ENCODE results near the gene ZNF365.
"Not testable (repeated sequence)": the region's sequence is repeated elsewhere in the genome, so short reads cannot be mapped to it uniquely, and the experiment has no call there.

ZNF365 gene

DNA sequence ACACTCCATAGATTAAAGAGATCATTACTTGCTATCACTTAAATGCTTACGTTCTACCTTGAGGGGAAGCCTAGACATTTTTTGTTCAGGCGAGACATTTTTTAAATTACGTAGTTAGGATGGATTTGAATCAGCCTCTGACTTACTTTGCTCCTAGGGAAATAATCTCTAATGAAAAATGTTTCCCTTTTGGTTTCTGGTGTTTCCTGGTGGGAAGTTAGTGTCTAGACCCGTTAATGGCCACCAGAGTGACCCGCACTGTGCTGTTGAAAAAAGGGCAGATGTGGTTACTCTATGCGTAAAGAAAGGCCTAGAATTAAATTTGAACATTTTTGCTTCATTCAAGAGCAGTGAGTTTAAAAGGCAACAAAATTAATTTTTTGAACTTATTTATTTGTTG lies 3.8 kb downstream of the ZNF365 start:
- H3K27me3 ChIP-seq (ENCODE audit: control insufficient read depth, insufficient read depth, low read length) = peaks cover 33% of the 10 kb centered on the region
- no peaks in the 10 kb centered on the region for H3K9me3 ChIP-seq (ENCODE audit: control insufficient read depth, insufficient read depth, low read length)
- no peaks in the 10 kb centered on the region for H3K36me3 ChIP-seq (ENCODE audit: control insufficient read depth, insufficient read depth, low read length)
- H3K4me3 ChIP-seq (ENCODE audit: low read depth, low read length) = no peak overlapping the region
- H3K9ac ChIP-seq (ENCODE audit: low read depth, low read length) = no peak overlapping the region
- H3K4me1 ChIP-seq (ENCODE audit: control insufficient read depth, insufficient read depth, low read length) = no peaks in the 10 kb centered on the region
- H3K27ac ChIP-seq (ENCODE audit: low read depth, low read length) = no peak overlapping the region

DNA sequence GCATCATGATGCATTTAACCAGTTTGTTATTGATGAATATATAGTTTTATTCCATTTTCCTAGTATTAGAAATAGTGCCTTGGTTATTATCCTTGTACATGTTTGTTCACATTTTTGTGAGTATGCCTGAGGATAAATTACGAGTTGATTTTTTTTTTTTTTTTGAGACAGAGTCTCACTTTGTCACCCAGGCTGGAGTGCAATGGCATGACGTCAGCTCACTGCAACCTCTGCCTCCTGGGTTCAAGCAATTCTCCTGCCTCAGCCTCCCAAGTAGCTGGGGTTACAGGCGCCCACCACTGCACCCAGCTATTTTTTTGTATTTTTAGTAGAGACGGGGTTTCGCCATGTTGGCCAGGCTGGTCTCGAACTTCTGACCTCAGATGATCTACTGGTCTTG lies 4.7 kb downstream of the ZNF365 start:
- peaks cover 24% of the 10 kb centered on the region for H3K27me3 ChIP-seq (ENCODE audit: control insufficient read depth, insufficient read depth, low read length)
- H3K4me1 ChIP-seq (ENCODE audit: control insufficient read depth, insufficient read depth, low read length); H3K4me3 ChIP-seq (ENCODE audit: low read depth, low read length); H3K36me3 ChIP-seq (ENCODE audit: control insufficient read depth, insufficient read depth, low read length); H3K9me3 ChIP-seq (ENCODE audit: control insufficient read depth, insufficient read depth, low read length); H3K9ac ChIP-seq (ENCODE audit: low read depth, low read length); H3K27ac ChIP-seq (ENCODE audit: low read depth, low read length): not testable (repeated sequence)

DNA sequence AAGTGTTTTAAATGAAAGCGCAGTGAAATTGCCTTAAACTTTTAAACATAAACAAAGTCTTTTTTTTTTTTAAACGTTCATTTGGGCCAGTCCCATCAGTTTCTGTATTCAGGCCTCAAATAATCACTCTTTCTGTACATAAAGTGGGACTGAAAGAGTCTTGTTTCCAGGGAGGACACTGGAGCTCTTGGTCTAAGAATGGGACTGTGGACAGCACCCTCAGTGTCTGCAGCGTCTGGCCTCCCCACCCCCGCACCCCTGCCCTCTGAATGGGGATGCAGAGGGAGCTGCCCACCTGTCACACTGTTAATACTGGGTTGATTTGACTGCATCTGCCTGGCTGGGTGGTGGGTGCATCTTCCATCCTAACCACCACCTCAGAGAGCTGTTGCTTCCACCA lies 5.2 kb downstream of the ZNF365 start:
- Histone ChIP-seq H3K36me3 (ENCODE audit: control insufficient read depth, insufficient read depth, low read length) (no peaks in the 10 kb centered on the region), H3K4me1 (ENCODE audit: control insufficient read depth, insufficient read depth, low read length) (no peaks in the 10 kb centered on the region), H3K4me3 (ENCODE audit: low read depth, low read length) (no peak overlapping the region), H3K27ac (ENCODE audit: low read depth, low read length) (no peak overlapping the region), H3K27me3 (ENCODE audit: control insufficient read depth, insufficient read depth, low read length) (peaks cover 18% of the 10 kb centered on the region), H3K9ac (ENCODE audit: low read depth, low read length) (no peak overlapping the region), H3K9me3 (ENCODE audit: control insufficient read depth, insufficient read depth, low read length) (no peaks in the 10 kb centered on the region)

DNA sequence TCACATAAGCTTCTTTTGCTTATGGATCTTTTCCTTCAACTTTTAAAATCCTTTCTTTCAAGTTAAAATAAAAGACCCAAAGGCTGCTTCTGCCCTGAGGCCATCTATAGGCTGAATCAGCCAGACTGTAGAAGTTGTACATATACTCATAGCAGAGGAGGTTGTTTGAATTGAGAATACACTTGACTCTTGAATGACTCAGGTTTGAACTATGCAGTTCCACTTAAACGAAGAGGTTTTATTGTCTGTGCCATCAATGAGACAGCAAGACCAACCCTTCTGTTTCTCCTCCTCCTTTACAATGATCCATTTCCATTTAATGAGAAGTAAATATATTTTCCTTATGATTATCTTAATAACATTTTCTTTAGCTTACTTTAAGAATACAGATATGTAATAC lies 5.8 kb downstream of the ZNF365 start:
- Histone ChIP-seq H3K27ac (ENCODE audit: low read depth, low read length) (no peak overlapping the region), H3K9ac (ENCODE audit: low read depth, low read length) (no peak overlapping the region), H3K4me1 (ENCODE audit: control insufficient read depth, insufficient read depth, low read length) (no peaks in the 10 kb centered on the region), H3K36me3 (ENCODE audit: control insufficient read depth, insufficient read depth, low read length) (no peaks in the 10 kb centered on the region), H3K4me3 (ENCODE audit: low read depth, low read length) (no peak overlapping the region), H3K9me3 (ENCODE audit: control insufficient read depth, insufficient read depth, low read length) (no peaks in the 10 kb centered on the region), H3K27me3 (ENCODE audit: control insufficient read depth, insufficient read depth, low read length) (peaks cover 12% of the 10 kb centered on the region)

DNA sequence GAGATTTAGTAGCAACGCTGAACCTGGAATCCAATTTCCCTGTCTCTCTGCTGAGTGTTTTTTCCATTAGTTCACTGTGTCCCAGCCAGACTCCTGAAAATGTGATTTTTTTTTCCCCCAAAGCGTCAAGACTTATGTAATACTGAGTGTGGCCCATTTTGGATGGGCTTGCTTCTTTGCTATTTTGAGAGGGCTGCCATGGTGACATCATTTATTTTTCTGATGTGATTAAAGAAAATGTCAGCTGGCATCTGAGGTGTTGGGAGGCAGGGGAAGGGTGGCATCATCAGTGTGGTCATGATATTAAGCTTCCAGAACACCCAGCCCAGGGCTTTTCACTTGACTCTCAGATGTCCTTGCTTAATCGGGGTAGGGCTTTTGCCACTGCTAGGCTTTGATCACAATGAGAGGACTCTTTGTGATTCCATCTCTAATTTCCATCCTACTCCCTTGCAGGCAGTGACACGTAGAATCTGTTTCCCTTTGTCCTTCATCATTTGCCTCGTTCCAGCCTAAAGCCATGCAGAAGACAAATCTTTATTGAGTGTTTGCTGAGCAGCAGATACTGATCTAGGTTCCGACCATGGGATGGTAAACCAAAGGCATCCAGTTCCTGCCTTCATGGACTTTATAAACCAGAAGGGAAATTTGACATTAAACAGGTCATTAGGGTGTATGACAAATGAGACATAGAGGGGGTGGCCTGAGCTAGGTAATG lies 7.4 kb downstream of the ZNF365 start:
- Histone ChIP-seq H3K4me1 (ENCODE audit: control insufficient read depth, insufficient read depth, low read length) (no peaks in the 10 kb centered on the region), H3K4me3 (ENCODE audit: low read depth, low read length) (no peak overlapping the region), H3K36me3 (ENCODE audit: control insufficient read depth, insufficient read depth, low read length) (no peaks in the 10 kb centered on the region), H3K9ac (ENCODE audit: low read depth, low read length) (no peak overlapping the region), H3K27me3 (ENCODE audit: control insufficient read depth, insufficient read depth, low read length) (no peaks in the 10 kb centered on the region), H3K9me3 (ENCODE audit: control insufficient read depth, insufficient read depth, low read length) (no peaks in the 10 kb centered on the region), H3K27ac (ENCODE audit: low read depth, low read length) (no peak overlapping the region)

DNA sequence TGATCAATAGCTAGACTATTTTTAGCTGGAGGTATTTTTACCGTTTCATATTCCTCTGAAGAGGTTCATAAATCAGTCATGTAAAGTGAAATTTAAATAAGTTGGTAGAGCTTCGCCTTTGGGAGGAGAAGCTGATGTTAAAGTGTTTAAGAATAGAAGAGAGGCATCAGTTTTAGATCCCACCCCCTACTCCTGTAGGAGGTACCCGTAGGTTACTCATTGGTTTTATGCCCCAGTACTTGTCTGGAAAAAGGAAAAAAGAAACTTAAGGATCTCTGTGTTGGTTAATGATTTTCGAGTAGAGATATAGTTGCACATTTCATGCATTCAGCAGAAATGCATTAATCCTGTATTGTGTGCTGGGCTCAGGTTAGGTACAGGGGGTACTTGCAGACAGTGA lies 8.7 kb downstream of the ZNF365 start:
- H3K9me3 ChIP-seq (ENCODE audit: control insufficient read depth, insufficient read depth, low read length) = no peaks in the 10 kb centered on the region
- no peaks in the 10 kb centered on the region for H3K27me3 ChIP-seq (ENCODE audit: control insufficient read depth, insufficient read depth, low read length)
- H3K4me1 ChIP-seq (ENCODE audit: control insufficient read depth, insufficient read depth, low read length) = no peaks in the 10 kb centered on the region
- no peak overlapping the region for H3K27ac ChIP-seq (ENCODE audit: low read depth, low read length)
- H3K4me3 ChIP-seq (ENCODE audit: low read depth, low read length) = no peak overlapping the region
- no peak overlapping the region for H3K9ac ChIP-seq (ENCODE audit: low read depth, low read length)
- H3K36me3 ChIP-seq (ENCODE audit: control insufficient read depth, insufficient read depth, low read length) = no peaks in the 10 kb centered on the region

DNA sequence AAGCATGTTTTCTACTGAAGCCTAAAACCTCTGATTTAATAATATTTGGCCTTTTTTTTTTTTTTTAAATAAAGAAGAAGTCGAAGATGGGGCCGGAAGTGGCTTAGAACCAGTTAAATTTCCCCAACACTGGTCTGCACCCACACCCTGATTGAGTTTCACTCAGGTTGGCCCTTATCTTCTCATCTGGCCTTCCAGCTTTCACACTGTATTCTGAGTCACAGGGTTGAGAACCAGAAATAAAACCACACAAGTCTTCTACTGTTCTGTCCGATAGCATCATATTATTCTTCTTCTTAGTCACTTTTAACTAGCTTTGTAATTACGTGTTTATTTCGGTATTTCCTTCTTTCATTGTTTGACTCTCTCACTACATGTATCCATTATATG lies 9.9 kb downstream of the ZNF365 start:
- Histone ChIP-seq H3K27me3 (ENCODE audit: control insufficient read depth, insufficient read depth, low read length) (no peaks in the 10 kb centered on the region), H3K9me3 (ENCODE audit: control insufficient read depth, insufficient read depth, low read length) (no peaks in the 10 kb centered on the region), H3K4me3 (ENCODE audit: low read depth, low read length) (no peak overlapping the region), H3K9ac (ENCODE audit: low read depth, low read length) (no peak overlapping the region), H3K36me3 (ENCODE audit: control insufficient read depth, insufficient read depth, low read length) (no peaks in the 10 kb centered on the region), H3K4me1 (ENCODE audit: control insufficient read depth, insufficient read depth, low read length) (no peaks in the 10 kb centered on the region), H3K27ac (ENCODE audit: low read depth, low read length) (no peak overlapping the region)

DNA sequence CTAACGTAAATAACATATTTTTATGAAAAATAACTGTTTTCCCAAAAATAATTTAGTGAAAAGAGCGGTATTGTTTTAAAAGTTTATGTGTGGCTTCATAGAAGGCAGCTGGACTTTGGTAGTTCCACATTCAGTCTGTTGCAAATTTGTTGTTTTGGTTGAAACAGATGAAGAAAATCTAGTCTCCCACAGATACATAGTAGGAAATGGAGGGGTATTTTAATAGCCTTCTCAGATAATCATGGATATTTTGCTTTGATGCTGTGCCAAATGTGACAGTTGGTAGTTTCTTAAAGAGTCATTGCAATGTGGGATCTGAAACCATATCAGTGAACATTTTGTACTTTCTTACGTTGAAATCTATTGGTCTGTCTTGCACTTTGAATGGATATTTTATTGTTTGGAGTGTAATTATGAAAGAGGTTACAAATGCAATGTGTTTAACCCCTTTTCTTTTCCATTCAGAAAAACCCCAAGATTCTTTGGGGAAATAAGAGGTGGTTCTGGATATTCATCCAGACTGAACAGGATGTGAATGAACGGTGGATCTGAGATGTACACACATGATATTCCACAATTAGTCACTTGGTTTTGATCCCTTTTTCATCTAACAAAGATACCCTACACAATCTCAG lies 10.4 kb downstream of the ZNF365 start:
- no peaks in the 10 kb centered on the region for H3K27me3 ChIP-seq (ENCODE audit: control insufficient read depth, insufficient read depth, low read length)
- H3K4me3 ChIP-seq (ENCODE audit: low read depth, low read length) = no peak overlapping the region
- no peaks in the 10 kb centered on the region for H3K36me3 ChIP-seq (ENCODE audit: control insufficient read depth, insufficient read depth, low read length)
- no peaks in the 10 kb centered on the region for H3K9me3 ChIP-seq (ENCODE audit: control insufficient read depth, insufficient read depth, low read length)
- no peaks in the 10 kb centered on the region for H3K4me1 ChIP-seq (ENCODE audit: control insufficient read depth, insufficient read depth, low read length)
- no peak overlapping the region for H3K27ac ChIP-seq (ENCODE audit: low read depth, low read length)
- H3K9ac ChIP-seq (ENCODE audit: low read depth, low read length) = no peak overlapping the region

DNA sequence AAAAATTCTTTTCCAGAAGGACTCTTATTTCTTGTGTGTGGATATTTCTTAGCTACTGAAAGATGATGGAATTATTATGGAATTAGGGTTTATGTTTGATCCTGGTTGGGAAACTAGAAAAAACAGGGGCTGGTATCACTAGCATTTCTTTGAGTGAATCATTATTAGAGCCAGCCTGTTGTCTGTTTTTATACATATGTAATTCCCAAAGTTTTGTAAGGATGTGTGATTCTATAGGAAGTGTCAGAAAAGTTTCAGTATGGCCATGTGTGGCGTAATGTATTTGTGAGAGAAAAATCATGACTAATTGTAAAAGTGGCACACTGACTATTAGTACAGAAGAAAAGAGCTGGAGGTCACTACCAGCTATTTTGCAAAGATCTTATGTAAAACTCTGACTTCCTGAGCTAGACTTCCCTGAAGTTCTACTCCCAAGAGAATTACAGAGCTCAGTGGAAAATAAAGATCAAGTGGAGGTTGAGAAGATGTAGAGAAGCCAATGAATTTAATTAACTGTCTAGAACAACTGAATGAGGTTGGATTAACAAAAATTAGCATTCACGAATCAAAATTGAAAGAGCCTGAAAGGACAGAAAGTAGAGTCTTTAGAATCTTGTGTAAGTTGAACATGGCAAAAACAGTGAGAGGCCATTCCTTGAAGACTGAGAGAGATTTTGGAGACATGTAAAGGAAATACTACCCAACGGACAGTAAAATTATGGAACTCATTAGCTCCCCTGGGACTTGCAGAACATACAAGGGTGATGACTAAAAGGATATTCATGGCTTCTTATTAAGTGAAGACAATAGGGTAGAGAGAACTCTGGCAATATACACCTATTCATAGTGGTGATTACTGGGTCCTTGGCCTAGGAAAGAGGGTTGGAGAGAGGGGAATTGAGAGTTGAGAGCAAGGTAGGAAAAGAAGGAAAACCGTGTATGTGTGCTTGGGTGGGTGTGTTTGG lies 12.5 kb downstream of the ZNF365 start:
- no peaks in the 10 kb centered on the region for H3K4me1 ChIP-seq (ENCODE audit: control insufficient read depth, insufficient read depth, low read length)
- H3K36me3 ChIP-seq (ENCODE audit: control insufficient read depth, insufficient read depth, low read length) = no peaks in the 10 kb centered on the region
- H3K9me3 ChIP-seq (ENCODE audit: control insufficient read depth, insufficient read depth, low read length) = no peaks in the 10 kb centered on the region
- H3K27ac ChIP-seq (ENCODE audit: low read depth, low read length) = no peak overlapping the region
- no peak overlapping the region for H3K4me3 ChIP-seq (ENCODE audit: low read depth, low read length)
- no peak overlapping the region for H3K9ac ChIP-seq (ENCODE audit: low read depth, low read length)
- no peaks in the 10 kb centered on the region for H3K27me3 ChIP-seq (ENCODE audit: control insufficient read depth, insufficient read depth, low read length)

DNA sequence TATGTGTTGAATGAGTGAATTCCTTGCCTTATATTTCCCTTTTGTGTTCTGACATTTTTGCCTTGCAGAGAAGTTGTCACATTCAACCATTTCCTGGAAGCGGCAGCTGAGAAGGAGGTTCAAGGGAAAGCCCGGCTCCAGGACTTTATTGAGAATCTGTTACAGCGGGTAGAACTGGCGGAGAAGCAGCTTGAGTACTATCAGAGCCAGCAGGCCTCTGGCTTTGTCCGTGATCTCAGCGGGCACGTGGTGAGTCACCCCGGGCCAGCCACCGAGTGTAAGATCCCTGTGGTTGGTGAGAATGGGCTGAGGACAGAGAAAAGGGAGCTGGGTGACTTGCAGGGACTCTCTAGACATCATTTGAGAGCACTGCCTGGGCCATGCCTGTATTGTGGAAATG lies 14.2 kb downstream of the ZNF365 start:
- H3K9me3 ChIP-seq (ENCODE audit: control insufficient read depth, insufficient read depth, low read length) = no peaks in the 10 kb centered on the region
- H3K36me3 ChIP-seq (ENCODE audit: control insufficient read depth, insufficient read depth, low read length) = no peaks in the 10 kb centered on the region
- H3K9ac ChIP-seq (ENCODE audit: low read depth, low read length) = no peak overlapping the region
- H3K27ac ChIP-seq (ENCODE audit: low read depth, low read length) = no peak overlapping the region
- H3K4me1 ChIP-seq (ENCODE audit: control insufficient read depth, insufficient read depth, low read length) = no peaks in the 10 kb centered on the region
- no peaks in the 10 kb centered on the region for H3K27me3 ChIP-seq (ENCODE audit: control insufficient read depth, insufficient read depth, low read length)
- H3K4me3 ChIP-seq (ENCODE audit: low read depth, low read length) = no peak overlapping the region
